HG03558 (cell line): ENCODE measurements around the gene PRADC1.

Experiments
- ATAC-seq: cut with Tn5 transposase; IDR thresholded peaks from one replicate; pipeline ENCODE4 v1.9.1; 2021; ENCODE audit warnings: moderate number of reproducible peaks; ENCODE audit not compliant: unreplicated experiment; ENCODE audit errors: extremely low read depth

The PRADC1 gene

GRCh38 chr2:73238976-73239375 is 5.9 kb upstream of the PRADC1 start:
- no peak for ATAC-seq

DNA sequence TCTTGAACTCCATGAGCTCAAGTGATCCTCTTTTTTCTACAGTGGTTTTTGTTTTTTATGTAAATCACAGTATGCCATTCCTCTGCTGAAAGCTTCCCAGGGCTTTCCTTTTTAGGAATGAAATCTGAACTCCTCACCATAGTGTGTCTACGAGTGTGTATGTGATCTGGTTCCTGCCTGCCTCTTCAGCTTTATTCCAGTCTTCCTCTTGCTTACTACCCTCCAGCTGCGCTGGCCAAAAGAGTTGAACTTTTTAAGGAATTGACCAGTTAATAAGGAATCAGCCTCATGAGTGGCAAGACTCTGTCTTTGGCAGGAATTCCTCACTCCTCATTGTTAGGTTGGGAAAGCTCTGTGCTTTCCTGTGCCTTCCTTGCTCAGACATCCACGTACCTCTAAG is 5.1 kb upstream of the PRADC1 start:
- ATAC-seq: no peak

DNA sequence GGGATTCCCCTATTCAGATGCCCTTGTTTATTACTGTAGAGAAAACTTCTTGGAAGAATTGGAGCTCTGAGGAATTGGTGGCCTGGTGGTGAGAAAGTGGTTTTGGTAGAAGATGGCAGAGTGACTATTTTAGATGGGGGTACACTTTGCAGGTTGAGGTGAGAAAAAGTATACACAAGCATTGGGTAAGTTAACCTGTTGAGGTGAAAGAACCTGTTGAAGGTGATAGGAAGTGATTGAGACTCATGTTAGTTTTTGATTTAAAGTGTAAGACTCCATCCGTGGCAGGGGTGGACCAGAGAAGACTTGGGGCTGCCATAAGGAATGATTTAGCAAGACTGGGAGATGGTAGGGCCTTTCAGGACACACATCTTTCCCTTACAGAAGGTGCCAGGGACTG is 4.1 kb upstream of the PRADC1 start:
- ATAC-seq: no peak

- ATAC-seq: no peak
Measured at GRCh38 chr2:73235315-73236028, 2.4 kb upstream of the PRADC1 start.

DNA sequence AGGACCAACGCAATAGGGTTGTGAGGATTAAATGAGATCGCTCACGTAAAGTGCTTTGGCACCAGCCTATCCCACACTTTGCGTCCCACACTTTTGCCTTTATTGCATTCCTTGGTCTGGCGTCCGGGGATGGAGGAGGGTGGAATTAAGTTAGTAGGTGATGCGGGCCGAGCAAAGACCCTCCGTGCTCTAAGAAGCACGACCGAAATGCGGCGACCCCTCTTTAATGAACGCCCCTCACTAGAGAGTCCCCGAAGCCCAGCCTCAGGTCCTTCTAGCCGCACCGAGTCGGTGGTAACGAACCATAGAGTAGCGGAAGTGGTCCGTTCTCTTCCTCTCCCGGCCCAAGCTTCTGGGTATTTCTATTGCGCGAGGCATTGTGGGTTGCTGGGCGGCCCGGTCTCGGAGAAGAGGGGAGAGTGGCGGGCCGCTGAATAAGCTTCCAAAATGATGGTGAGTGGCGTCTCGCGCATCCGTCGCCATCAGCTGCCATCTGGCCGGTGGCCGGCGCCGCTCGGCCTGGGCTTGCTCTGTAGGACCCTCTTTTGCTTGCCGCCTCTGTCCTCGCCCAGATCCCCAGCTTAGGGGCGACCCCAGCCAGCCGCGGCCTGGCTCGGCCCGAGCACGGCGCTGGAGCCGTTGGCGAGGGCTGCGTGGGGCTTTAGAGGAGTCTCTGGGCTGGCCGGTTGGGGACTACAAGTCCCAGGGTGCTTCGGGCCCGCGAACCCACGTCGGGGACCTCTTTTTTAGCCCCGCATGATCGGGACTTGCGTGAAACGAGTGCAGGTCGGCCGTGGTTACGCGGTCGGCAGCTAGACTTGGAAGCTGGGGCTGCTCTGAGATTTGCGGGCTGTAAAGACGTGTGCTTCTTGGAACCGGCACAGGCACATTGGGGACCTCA is 1.1 kb upstream of the PRADC1 start, which contains the start of gene CCT7:
TSS of gene CCT7 (plus strand) at position 377 of the 901 bp plus-strand sequence. CDS start at position 448, 71 bp downstream.
- peak; percentile 31 for ATAC-seq

DNA sequence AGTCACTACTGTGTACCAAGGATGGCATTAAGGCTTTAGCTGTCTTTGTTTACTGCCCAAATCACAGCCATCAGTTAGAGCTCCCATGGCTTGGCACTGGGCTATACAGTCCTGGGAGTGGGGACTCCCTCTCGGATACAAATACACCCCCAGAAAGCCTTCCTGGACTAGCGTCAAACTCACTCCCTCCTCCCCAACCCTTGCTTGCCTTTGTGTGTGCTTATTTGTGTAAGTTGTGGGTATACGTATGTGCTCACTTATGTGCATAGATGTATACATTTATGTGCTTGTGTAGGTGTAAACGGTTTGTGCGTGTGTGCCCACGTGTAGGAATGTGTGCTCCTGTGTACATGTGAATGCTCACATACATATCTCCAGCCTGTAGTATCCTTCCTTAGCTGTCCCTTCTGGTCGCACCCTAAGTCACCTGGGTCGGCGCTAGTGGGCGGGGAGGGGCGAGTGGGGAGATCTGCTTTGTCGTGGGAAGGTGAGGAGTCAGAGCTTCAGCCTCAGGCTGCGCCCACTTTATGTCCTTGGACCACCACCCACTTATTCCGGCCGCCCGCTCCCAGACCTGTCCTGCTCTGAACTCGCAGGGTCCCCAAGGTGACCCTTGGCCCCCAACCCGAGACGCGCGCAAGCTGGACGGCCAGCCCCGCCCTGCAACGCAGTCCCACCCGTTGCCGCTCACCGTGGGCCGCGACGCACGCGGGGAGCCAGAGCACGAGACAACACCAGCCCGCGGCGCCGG is 461 bp downstream of the PRADC1 start:
- ATAC-seq: no peak

DNA sequence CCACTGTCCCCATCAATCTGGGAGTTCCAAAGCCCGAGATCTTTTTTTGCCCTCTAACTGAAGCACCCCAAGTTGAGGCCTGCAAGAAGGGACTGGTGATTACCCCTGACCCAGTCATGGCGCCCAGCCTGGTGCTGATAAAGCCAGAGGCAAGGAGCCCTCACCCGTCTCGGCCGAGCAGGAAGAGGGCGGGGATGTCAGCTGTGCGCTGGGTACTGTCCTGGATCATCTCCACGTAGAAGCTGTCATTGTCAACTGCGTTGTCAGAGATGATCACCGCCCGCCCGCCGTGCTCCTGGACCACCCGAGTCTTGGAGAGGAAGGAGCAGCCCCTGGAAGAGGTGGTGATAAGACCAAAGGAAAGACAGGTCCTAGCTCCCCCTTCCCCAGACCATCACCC is 4.4 kb downstream of the PRADC1 start:
- ATAC-seq: no peak

DNA sequence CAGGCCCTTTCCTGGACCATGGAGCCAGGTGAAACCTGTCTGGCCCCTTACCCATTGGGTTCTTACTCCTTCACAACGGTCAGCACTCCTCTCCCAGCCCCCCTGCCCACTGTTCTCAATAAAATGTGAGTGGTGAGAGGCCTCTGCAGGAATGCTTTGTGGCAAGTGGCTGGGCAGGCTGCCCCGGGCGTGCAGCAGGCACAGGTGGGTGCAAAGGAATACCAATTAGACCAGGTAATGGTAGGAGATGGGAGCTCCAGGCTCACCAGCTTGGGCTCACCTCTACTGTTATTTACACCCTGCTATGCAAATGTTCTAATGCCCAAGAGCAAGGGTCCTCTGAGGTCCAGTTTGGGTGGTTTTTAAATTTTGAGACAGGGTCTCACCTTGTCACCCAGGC is 6.0 kb downstream of the PRADC1 start:
- no peak for ATAC-seq

DNA sequence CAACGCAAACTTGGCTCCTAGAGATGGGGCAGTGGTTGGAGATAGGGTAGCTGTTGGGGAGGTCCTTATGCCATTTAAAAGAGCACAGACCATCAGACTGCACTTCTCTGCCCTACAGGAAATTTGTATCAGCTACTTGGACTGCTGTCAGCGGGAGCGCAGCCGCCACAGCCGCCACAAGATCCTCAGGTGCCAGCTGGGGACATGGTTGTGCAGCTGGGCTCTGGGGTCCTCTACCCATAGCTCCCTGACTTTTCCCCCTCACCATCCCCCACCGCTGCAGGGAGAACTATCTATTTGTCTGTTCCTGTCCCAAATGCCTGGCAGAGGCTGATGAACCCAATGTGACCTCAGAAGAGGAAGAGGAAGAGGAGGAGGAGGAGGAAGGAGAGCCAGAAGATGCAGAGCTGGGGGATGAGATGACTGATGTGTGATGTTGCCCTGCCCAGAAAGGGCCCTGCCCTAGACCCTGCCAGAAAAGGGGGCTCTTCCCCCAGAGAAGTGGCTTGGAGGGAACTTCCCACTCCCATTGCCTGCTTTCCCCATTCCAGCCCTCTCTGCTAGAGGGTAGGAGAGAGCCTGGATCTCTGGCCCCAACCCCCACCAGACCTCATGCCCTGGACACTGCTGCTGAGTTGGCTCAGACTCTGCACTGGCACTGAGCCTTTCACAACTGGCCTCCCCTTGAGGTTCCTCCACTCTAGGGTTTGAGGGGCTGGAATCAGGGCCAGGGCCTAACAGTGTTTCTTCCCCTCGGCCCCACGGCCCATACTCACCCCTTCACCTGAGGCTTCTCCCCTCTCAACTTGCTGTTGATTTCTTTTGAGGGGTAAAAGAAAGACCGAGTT is 7.3 kb downstream of the PRADC1 start:
- ATAC-seq: no peak

GRCh38 chr2:73223821-73224220 is 9.2 kb downstream of the PRADC1 start:
- ATAC-seq: no peak

DNA sequence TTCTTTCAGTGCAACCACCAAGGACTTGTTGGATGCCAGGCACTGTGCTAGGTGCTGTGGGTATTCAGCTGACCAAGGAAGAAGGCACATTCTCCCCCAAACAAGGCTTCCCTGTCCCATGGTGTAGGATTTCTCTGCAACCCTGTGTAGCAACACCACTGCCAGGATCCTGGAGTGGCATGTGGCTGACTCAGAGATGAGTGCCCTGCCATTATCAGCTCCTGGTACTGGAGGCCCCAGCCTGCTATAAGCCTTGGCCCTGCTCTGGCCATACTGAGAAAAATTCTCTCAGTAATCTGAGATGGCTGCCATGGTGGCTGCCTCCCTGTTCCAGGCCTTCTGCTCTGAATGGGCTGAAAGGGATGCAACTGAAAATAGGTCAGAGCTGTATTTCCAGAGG is 14.7 kb downstream of the PRADC1 start:
- no peak for ATAC-seq

- ATAC-seq: no peak
Measured at GRCh38 chr2:73217826-73218225, 15.2 kb downstream of the PRADC1 start.

DNA sequence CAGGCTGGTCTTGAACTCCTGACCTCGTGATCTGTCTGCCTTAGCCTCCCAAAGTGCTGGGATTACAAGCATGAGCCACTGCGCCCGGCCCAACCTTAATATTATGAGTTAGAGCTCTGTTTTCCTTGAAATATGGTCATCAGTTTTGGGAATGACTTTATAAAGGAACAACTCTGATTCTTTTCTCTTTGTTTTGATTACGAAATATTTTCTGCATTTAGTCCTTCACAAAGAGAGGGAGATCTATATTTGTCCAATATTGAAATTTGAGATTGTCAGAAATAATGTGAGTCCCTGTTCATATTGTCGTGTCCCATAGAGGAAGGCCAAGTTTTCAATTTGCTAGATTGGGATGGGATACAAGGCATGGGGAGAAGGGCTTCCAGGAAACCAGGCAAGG is 15.9 kb downstream of the PRADC1 start:
- ATAC-seq: no peak

DNA sequence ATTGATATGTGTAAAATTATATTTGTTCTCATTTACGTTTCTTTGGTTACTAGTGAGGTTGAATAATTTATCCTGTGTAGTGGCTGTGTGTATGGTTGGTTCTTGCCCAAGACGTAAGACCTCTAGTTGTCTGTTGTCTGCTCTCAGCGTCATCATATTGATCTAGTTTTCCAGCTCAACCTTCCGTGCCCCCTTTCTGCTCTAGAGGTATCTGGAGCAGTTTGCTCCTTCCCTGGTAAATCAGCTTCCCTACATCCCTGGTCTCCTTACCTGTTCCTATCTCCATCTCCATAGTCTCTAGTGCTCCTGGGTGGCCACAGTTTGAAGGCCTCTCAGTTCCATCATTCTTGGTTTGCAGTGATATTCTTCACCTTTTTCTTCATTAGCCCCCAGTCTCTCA is 17.8 kb downstream of the PRADC1 start:
- ATAC-seq: no peak

DNA sequence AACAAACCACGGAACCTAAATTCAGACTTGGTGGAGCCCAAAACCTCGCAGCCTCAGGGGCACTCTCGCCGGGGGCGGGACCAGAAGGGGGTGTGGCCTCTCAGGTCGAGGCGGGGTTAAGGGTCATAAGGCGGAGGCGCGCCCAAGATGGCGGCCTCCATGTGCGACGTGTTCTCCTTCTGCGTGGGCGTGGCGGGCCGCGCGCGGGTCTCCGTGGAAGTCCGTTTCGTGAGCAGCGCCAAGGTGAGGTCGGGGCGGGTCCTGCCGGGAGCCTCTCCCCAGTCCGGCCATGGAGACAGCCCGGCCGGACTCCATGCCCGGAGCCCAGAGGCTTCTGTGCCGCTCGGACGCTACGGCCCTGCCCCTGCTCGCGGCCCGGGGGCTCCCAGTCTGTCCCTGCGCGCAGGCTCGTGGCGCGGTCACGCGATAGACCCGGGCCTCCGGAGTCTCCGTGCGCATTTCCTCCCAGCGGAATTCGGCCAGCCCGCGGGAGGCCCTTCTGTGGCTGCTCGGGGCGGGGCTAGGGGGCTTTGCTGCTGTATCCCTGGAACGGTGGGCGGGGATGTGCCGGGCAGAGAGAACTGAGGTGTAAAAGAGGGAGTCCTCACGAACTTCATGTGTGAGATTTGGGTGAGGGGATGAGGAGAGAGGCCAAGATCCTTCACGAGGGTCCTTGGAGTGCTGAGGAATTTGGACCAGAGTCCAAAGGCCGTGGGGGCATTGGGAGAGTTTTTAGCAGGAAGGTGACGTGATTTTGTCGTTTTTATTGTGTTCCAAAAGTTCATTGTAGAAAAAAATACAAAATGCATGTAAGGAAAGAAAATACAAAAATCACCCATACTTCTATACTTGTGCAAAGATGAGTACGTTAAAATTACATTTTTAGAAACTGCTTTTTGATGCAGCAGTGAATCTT is 18.7 kb downstream of the PRADC1 start, which contains the start of gene SMYD5:
TSS of gene SMYD5 (plus strand) at position 126 of the 916 bp plus-strand sequence. CDS start at position 148, 22 bp downstream.
- ATAC-seq: peak; percentile 67

- ATAC-seq: peak; percentile 63
Measured at GRCh38 chr2:73212448-73213176, 20.4 kb downstream of the PRADC1 start.

DNA sequence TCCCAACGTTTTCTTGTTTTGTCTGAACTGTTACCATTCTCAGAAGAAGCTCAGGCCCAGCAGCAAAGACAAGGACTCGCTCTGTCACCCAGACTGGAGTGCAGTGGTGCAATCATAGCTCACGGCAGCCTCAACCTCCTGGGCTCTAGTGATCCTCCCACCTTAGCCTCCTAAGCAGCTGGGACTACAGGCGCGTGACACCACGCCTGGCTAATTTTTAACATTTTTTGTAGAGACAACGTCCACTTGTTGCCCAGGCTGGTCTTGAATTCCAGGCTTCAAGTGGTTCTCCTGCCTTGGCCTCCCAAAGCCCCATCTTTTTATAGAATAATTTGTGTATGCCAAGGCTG is 21.0 kb downstream of the PRADC1 start:
- ATAC-seq: no peak

DNA sequence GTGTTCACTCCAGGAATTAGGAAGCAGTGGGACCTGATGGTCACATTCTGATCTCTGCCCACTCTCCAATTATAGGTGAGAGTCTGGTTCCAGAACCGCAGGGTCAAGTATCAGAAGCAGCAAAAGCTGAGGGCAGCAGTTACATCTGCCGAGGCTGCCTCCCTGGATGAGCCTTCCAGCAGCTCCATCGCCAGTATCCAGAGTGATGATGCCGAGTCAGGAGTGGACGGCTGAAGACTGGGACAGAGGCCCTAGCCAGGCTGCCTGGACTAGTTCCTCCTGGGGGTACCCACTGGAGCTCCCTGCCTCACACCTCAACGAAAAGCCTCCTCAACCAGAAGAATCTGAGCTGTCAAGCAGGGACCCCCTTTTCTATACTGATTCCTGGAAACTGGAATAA is 22.3 kb downstream of the PRADC1 start:
- ATAC-seq: no peak
